Fibroblast of pulmonary artery (primary cell): ENCODE data around the gene NEDD9.

ENCODE experiments used
- DNase-seq: peaks from one replicate; pipeline ENCODE4 v3.0.0-alpha.2; 2010; ENCODE audit warnings: low read depth
- H3K4me3 ChIP-seq: replicated peaks from 2 replicates; pipeline ENCODE4 v1.5.1; 2011; ENCODE audit warnings: low read depth, mild to moderate bottlenecking, control low read depth, low read length, moderate library complexity
- CTCF ChIP-seq: IDR thresholded peaks from 2 replicates; pipeline ENCODE4 v1.5.1; 2011; ENCODE audit warnings: mild to moderate bottlenecking, control low read depth, low read length, inconsistent platforms; ENCODE audit errors: missing control alignments

The NEDD9 gene

DNA sequence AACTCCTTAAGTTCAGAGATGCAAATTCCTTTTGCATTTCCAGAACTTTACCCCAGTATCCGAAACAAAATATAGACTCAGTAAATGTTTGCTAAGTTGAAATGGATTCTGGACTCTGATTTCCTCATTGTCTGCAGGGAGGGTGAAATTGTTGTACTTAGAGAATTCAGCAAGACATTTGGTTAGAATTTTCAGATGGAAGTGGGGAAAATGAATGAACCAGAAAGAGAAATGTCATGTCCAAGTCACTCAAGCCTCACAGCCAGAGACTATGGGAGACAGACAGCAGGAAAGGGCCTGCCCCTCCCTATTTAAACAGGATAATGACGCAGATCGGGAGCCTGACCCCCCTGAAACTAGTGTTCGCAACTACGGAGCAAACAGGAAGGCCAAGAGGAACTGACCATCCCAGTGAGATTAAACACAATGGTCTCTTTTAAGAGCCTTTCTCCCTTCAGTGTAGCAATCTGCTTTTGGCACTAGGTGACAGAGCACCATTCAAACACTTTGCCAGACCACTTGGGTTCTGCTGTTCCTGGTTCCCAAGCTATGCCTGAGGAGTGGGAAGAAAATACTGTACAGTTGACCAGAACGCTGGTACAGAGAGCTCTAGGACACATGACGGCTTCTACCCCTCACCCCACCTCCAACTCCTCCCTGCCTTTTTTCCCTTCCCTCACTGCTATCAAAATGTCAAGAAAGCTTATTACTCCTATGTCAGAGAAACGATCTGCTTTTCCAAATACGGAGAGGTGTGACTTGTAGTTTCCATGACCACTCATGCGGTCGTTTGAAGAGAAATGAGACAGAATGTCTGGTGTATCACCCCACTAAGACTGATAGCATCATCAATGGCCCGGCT, 13.7 kb downstream of the NEDD9 start:
- peak; percentile 8 for TF ChIP-seq CTCF
- H3K4me3 ChIP-seq: no peak overlapping the region
- peak; percentile 94 for DNase-seq

DNA sequence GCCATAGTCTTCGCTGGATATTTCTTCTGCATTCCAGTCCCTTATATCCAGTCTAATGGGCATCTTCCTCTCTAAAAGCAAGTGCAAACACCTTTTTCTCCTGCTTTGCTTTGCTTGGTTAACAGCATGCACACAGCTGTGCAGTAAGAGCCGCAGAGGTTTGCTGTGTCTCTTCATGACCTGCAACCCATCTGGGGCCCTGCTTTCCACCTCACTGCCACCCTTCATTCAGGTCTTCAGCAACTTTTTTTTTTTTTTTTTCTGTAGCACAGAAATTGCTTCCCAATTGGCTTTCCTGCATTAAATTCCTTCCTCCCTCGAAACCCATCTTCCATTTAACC, 14.4 kb downstream of the NEDD9 start:
- TF ChIP-seq CTCF: no peak
- no peak overlapping the region for H3K4me3 ChIP-seq
- peak; percentile 7 for DNase-seq

DNA sequence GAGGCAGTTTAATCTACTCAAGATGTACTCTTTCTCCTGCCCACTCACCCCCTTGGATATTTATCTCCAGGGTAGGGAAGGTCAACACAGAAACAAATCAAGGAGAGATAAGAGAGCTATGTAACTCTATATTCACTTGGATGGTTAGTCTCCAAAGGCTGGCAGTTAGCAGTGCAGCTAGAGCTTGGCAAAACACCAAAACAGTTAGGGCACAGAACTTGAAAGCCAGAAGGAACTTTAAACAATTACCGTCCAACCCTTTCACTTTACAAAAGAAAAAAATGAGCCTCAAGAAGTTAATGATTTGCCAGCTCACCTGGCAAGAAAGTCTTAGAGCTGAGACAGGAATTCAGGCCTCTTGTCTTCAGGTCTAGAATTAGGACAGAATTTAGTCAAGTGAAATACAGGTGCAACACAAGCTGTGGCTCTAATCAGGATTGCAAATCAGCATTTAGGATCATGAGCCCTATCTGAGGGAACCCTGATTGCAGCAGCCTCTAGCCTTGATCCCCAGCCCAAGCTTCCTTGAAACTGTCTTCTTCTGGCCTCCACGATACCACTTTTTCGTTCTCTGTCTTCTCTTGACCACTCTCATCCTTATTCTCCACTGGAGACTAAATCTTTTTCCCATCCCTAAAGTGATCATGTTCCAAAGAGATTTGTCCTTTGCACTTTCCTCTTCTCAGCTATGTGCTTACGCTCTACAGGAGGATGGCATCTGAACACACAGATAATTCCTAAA, 14.9 kb downstream of the NEDD9 start:
- no peak for TF ChIP-seq CTCF
- DNase-seq: no peak
- H3K4me3 ChIP-seq: no peak overlapping the region

DNA sequence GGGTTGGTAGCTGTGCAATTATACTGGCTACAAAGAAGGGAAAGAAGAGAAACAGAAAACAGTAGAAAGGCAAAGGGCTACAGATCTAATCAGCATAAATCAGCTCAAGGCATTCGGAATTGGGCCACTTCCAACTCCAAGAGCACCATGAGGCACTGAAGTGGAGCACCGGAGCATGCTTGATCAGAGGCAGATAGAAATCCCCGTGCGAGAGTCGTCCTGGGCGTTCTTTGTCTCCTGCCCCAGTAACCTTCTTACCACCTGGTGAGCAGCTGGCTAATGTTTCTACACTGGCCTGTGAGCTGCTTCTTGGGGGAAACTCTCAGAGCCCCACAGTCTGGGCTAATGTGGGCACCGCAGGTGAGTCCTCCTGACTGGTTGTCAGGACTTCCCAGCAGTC, 16.7 kb downstream of the NEDD9 start:
- no peak for TF ChIP-seq CTCF
- DNase-seq: no peak
- no peak overlapping the region for H3K4me3 ChIP-seq

GRCh38 chr6:11214901-11215300, 17.6 kb downstream of the NEDD9 start:
- DNase-seq: no peak
- TF ChIP-seq CTCF: no peak
- no peak overlapping the region for H3K4me3 ChIP-seq

DNA sequence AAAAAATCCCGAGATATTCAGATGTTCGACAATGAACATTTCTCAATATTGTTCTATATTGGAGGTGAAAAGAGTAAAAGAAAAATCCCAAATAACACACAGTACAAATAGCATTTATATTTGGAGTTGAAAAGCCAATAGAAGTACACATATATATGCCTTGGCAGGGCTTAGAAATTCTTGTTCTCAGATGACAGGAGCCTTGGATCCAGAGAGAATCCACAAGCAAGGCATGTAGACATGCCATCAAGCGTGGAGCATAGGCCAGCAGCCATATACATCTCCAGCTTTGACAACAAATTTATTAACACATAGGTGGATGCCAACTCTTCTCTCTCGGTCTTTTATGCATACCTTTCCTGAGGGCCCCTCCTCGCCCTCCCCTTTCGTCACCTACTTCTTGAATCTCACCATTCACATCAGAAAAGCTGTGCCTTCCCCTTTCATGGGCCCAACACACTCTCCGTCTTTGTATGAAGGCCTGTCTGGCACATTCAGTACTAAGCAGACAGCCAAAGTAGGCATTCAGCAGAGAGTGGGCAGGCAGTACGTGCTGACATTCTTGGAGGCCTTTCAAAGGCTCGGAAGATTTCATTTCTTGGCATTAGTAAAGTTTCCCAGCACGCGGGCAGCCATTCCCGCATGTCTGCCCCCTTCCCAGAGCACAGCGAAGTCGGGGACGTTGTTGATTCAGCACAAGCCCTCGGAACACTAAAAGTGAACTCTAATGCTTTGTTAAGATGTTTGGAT, 18.2 kb downstream of the NEDD9 start:
- H3K4me3 ChIP-seq: no peak overlapping the region
- no peak for DNase-seq
- no peak for TF ChIP-seq CTCF
